Measurements from ENCODE around the gene FAM72A.
"Not testable (repeated sequence)": the region's sequence is repeated elsewhere in the genome, so short reads cannot be mapped to it uniquely, and the experiment has no call there.

DNA sequence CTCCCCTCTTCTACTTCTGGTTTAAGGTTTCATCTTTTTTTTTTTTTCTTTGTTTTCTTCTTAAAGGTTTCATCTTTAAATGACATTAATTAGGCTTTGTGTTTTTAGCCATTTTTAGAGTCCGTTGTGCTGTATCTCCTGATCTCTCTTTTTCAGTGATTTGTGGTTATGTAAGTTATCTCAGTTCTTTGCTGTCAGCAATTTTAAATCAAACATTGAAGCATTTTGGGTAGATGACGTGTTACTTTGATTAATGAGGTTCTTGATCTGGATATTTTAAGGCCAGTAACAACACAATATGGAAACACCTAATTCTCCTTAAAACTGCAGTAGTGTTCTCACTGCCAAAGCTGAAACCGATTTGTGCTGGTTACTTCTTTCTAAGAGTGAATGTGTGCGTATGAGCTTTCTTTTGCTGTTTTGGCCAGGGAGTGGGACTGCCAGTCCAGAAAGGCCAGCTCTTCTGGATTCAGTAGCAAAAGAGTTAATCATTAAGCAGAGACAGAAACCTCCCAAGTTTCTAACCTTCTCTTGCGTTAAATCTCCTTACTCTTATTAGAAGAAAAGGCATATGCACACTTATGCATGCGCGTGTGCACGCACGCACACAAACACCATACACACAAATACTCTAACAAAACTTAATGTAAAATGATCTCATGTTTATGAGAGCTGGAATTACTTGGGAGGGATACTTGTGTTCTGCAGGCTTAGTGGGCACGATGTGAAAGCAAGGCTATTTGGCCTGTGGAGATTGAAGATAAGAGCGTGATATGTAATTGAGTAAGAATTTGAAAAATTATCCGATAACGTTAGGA, 17.1 kb upstream of the FAM72A start:
- not testable (repeated sequence) for TF ChIP-seq POLR2A (IDR thresholded peaks at IDR 0.05)
- TF ChIP-seq, protein P1, sequence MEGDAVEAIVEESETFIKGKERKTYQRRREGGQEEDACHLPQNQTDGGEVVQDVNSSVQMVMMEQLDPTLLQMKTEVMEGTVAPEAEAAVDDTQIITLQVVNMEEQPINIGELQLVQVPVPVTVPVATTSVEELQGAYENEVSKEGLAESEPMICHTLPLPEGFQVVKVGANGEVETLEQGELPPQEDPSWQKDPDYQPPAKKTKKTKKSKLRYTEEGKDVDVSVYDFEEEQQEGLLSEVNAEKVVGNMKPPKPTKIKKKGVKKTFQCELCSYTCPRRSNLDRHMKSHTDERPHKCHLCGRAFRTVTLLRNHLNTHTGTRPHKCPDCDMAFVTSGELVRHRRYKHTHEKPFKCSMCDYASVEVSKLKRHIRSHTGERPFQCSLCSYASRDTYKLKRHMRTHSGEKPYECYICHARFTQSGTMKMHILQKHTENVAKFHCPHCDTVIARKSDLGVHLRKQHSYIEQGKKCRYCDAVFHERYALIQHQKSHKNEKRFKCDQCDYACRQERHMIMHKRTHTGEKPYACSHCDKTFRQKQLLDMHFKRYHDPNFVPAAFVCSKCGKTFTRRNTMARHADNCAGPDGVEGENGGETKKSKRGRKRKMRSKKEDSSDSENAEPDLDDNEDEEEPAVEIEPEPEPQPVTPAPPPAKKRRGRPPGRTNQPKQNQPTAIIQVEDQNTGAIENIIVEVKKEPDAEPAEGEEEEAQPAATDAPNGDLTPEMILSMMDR (IDR thresholded peaks at IDR 0.05), result not testable (repeated sequence)
